Fibroblast of the conjunctiva (primary cell): ENCODE data around the gene PACRG.

ENCODE experiments used
- DNase-seq: peaks from one replicate; pipeline ENCODE4 v3.0.0-alpha.2; 2010; ENCODE audit warnings: low read depth

Gene PACRG

GRCh38 chr6:163243083-163243482 is 515.3 kb downstream of the PACRG start:
- no peak for DNase-seq

DNA sequence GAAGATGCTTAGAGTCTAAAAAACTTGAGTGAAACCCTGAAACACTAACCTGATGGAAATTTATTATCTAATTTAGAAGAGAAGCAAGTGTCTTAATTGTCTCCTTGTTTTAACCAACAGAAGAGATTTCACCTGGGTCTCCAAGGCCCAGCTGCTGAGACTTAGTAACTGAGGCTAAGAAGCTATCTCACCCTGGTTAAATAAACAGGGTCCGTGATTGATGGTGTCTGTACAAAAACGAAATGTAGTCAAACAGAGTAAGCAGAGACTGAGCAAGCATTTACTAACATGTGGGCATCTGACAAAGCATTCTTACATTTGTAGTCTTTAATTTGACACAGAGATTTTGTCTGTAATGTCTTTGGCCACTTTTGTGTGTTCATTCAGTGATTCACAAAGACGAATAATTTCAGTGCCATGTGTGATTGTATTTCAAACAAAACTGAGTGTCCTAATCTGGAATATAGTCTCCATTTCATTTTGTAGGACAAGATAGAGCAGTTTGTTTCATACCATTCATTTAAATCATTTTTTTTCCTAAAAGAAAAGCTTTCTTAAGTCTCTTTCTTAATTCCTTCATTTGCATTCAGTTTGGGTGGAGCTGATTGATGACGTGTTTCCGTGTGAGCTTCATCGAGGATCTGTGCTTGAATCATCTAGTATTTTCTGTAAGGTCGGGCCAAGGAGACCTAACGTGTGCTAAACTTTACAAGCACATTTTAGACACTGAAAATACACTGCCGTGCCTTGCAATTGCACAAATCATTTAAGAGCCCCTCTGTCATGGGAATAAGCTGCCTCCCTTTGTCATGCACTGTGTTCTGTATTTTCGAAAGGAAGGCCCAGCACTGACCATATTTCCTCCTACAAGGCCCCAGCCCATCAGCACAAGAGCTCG is 516.2 kb downstream of the PACRG start:
- DNase-seq: no peak

DNA sequence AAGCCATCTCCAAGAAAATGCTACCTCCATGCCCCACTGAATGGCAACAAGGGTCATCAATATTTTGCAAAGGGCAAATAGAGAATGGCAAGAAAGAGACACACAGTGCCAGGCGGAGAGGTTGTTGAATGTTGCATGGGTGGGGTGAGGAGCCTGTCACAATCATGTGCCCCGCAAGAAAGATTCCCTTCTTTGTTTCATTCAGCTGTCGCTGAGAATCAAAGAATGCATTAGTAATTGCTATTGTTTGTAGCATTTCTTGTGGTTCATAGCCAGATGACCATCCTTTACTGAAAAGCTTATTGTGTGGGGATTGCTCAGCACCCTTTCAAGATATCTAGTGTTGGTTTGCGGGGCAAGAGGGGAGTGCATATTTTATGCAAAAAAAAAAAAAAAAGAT is 520.3 kb downstream of the PACRG start:
- no peak for DNase-seq

DNA sequence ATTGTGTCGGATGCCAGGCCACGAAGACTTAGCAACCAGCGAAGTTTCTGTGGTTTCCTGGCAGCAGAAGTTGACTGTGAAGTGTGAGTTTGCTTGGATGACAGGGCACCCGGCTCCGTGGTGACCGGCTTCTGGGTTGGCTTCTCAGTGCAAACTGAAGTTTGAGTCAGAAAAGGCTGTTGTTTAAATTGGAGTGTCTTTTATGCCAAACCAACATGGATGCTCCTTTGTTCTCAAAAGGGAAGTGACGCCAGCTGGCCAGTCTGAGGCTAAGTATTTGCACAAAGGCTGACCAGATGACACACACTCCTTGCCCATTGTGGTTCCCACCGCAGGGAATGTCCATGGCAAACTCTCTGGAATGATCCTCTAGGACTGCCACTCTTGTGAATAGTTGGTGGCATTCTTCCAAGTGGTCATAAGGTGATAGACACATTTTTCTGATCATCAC is 521.9 kb downstream of the PACRG start:
- no peak for DNase-seq

DNA sequence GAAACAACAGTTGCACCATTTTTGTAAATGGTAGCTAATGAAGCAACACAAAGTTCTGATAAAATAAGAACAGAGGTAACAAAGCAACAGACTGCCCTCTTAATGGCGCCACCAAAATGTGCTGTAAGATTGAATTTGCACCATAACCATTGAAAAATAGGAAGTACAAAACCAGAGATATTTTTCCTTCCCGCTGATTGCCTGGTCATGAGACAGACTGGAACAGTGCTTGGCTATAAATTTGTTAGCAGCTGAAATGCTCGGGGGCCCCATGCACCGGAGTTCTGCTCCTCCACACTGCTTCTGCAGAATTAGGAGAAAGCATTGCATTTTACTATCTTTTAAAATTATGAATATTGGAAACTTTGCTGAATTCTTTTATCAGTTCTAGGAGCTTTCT is 522.3 kb downstream of the PACRG start:
- no peak for DNase-seq

- DNase-seq: no peak
Measured at GRCh38 chr6:163252061-163252591, 524.4 kb downstream of the PACRG start.

DNA sequence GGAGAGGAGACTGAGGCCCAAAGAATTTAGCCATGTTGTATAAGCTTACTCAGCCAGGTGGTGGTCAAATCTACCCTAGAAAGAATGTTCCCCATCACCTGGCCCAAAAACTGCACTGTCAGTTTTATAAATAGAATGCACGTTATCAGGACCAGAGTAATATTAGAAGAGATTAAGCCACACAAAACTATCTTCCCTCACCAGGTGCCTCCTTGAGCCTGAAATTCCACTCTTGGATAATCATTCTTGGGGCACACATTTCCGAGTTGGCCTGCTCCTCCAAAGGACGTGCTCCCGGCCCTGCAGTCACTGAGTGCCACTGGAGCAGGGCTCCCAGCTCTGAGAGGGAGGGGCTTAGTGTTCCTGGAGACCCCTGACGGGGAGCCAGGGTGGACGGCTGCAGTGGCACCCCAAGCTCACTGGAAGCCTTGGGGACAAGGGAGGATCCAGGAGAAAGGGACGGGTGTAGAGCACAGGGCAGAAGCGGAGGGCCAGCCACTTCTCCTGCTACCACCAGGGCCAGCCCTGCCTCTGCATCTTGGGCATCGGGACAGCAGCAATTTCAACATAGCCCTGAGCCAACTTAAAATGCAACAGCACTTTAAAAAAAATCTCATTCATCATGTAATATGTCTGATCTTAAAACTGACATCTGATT is 525.9 kb downstream of the PACRG start:
- DNase-seq: no peak

DNA sequence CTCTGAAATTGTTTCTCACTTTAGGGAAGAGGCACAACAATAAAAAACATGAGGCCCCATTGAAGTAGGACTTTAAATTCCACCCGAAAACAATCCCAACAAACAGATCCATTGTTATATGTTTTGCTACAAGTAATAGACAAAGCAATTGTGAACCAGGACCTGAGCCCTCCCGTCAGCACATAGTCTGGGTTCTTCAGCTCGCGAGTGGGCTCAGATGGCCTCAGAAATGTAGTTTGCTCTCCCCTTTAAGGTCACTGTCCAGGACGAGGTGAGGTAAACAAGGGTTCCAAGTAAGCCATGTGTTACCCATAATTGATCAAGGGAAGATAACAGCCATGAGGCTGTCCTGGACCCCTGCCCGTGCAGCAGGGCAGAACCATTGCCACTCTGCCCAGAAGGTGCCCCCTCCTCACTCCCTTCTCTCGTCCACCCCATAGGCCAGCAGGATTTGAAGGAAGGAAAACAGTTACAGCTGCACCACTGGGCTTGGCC is 526.6 kb downstream of the PACRG start:
- no peak for DNase-seq

GRCh38 chr6:163255265-163255664 is 527.5 kb downstream of the PACRG start:
- no peak for DNase-seq

GRCh38 chr6:163259689-163260088 is 531.9 kb downstream of the PACRG start:
- no peak for DNase-seq

DNA sequence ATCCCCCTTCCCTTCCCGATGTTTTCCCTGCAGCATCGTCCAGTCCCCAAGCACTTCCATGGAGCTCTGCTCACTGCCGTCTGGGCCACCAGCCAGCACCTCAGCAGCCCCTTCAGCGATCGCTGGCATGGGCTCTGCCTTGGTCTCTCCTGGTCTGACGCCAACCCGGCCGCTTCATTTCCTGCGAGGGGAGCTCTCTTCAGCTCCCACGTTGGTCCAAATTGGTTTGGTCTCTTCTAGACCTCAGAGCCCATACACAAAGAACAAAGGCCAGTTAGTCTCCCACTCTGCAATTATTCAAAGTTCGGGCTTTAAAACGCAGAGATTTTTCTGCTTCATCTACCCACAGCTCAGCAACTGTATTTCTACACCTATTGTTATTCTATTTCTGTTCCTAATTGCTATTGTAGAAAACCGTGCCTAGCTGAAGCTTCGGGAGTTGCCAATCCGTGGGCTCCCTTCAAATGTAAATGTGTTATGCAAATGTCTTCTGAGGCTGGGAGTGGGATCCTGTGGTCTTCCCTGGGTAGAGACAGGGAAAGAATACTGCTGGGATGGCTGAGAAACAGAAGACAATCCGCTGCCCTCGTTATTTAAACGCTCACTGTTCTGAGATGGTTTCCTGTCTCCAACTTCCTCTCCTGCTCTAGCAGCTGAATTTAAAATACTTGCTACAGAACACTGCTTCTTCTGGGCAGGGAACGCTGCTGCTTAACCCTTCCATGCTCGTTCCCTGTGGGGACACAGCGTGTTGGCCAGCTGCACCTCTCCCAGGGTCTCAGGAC is 532.5 kb downstream of the PACRG start:
- no peak for DNase-seq

- no peak for DNase-seq
Measured at GRCh38 chr6:163260911-163261310, 533.1 kb downstream of the PACRG start.

- DNase-seq: no peak
Measured at GRCh38 chr6:163261361-163261760, 533.6 kb downstream of the PACRG start.

DNA sequence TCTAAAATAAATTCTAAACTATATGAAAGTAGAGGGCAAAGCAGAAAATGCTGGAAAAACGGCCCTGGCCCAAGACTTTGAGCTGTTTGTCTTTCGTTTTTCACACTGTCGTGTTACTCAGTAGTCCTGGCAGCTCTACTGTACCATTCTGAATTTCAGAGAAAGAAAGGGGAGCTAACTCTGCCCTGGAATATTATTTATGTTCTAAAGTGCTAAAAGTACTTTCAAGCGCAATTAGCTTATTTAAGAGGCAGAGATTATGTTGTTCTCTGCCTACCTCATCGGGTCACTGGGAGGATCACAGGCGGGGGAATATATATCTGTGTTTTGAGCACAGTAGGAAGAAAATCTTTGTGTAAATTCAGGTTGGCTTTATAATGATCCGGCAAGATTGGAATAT is 534.3 kb downstream of the PACRG start:
- DNase-seq: no peak

GRCh38 chr6:163263196-163263595 is 535.4 kb downstream of the PACRG start:
- DNase-seq: no peak

DNA sequence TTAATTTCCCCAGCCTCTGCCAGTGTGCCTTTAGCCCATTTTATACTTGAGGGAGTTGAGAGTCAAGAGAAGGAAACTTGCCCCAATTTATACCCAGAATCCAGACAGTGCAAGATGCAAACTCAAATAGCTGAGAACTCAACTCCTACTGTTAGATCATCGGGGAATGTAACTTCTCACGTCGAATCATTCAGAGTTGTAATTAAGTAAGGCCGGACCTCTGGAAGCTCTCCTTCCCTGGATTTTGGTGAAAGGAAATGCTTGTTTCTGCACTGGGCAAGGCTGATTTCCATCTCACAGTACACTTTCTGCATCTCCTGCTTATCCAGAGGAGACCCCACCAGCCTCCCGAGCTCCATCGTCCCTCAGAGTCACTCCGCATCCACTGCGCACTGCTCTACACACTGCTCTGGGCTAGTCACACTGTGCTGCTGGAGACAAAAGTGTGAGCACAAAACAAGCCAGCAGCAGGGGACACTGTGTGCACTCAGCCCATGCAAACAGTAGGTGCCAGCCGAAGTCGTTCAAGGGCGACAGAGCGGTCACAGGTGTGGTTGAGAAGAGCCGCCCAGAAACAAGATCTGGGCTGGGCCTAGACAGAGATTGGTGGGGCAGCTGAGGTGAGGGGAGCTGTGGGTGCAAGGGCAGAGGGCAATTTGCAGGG is 536.4 kb downstream of the PACRG start:
- no peak for DNase-seq

DNA sequence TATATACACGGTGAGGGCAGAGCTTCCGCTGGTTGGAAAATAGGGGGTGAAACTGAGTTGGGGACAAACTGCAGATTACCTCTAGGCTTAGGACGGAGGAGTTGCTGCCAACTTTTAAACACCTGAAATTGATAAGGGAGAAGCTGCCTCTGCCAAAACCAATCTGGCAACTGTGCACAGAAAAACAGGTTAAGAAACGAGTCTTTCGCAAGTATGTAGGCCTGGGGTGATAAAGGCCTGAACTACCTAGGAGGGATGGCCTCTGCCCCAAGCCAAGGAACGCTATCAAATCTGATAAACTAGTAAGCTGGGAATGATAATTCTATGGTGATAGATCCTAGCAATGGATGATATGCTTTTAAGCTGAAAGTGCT is 536.9 kb downstream of the PACRG start:
- DNase-seq: no peak

- DNase-seq: no peak
Measured at GRCh38 chr6:163281634-163282033, 553.9 kb downstream of the PACRG start.

DNA sequence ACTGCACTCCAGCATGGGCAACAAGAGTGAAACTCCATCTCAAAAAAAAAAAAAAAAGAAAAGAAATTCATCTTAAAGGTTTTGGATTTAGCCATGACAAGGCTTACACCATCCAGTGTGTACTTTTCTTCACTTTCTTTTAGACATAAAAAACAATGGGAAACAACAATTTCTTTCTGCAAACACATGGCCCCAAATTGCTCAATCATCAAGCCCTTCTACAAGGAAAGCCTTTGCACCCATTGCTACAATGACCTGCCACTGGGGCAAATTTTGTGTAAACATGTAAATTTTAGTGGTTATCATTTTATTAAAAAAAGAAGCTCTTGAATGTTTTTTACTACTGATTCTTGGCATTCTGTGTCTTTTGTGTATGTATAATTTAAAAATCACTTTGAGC is 554.9 kb downstream of the PACRG start:
- no peak for DNase-seq

GRCh38 chr6:163284151-163284550 is 556.4 kb downstream of the PACRG start:
- no peak for DNase-seq

DNA sequence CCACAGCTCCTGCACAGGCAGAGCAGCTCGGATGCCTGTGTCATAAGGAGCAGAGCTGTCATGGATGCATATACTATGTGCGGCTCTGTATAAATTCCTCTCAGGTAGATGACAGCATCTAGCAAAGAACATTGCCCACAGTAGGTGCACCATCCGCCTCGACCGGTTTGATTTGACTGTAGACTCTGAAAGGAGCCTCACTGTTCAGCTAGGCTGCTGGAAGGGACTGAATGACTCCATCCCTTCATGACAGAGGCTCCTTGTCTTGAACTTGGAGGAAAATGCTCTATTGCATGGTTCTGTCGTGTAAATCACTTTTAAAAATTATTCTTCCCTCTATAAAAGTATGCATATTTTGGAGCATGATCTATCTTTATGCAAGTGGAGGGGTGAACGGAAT is 557.9 kb downstream of the PACRG start:
- no peak for DNase-seq

DNA sequence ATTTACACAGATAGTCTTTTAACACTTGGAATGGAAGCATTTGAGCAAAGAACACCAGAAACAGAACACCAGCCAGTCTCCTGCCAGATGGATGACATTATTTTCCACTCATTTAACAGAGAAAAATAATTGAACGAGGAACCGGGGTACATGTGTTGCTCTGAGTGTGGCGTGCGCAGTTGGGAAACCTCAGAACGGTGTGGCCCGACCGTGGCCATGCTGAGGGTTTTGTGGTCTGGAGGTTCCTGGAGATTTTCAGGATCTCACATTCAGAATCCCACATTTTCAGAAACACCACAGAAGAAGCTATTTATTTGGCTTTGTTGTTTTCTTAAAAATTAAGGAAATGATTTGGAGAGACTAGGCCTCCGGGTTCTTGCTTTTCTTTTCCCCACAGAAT is 559.9 kb downstream of the PACRG start:
- no peak for DNase-seq
